G401.6 (cell line): ENCODE measurements around the gene TLE5.
"Not testable (repeated sequence)": the region's sequence is repeated elsewhere in the genome, so short reads cannot be mapped to it uniquely, and the experiment has no call there.

Source experiments
- FAIRE-seq: peaks from 2 replicates; lab custom pipeline; 2012; peaks lifted over from hg19 to GRCh38; lab: Jason Lieb, UNC

Gene TLE5

GRCh38 chr19:3096267-3096901, 34.1 kb upstream of the TLE5 start:
- no peak for FAIRE-seq

DNA sequence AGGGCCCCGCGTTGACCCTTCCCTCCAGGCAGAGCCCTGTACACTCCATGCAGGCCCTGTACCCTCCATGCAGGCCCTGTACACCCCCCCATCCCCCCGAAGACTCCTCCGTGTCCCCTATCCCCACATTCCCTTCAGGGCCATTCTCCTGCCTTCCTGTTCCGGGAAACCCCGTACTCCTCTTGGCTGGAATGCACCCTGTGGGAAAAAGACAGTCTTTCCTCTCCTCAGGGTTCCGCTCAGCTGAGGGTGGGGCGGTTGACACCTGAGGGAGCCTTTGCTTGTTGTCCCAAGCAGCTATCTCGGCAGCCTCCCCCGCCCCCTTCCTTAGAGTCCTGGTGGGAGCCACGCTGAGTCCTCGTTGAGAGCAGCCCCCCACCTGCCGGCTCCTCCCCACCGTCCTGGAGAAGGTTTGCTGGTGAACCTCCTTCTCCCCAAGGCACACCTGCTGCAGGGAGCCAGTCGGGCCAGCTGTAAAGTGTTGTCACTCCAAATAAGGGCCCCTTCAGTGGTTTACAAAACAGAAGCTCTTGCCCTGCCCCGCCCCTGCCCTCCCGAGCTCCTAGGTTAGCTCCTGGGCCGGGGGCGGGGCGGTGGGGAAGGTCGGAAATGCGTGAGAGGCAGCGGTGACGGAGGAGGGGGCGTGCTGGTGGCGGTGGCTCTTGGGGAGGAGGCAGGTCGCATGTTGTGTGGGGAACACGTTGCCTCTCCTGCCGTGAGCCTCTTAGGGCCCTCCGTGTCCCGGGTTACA, 33.3 kb upstream of the TLE5 start:
- FAIRE-seq = no peak

- no peak for FAIRE-seq
Observed at GRCh38 chr19:3094601-3095440, 32.5 kb upstream of the TLE5 start.

DNA sequence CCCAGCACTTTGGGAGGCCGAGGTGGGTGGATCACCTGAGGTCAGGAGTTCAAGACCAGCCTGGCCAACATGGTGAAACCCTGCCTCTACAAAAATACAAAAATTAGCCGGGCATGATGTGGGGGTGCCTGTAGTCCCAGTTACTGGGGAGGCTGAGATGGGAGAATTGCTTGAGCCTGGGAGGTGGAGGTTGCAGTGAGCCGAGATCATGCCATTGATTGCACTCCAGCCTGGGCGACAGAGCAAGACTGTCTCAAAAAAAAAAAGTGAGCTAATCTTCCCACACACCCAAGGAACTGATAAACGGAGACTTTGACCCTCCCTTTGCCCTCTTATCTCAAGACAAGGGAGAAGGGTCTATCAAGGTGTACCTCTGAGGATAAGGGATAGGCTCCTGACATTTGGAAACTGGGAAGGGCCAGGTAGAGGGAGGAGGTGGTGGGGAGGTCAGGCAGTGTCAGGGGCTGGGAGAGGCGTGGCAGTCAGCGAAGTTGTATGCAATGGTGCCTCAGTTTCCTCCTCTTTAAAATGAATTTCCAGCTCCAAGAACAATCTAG, 27.1 kb upstream of the TLE5 start:
- not testable (repeated sequence) for FAIRE-seq

GRCh38 chr19:3087769-3088168, 25.5 kb upstream of the TLE5 start:
- FAIRE-seq = no peak

- no peak for FAIRE-seq
Observed at GRCh38 chr19:3084943-3085342, 22.6 kb upstream of the TLE5 start.

GRCh38 chr19:3083964-3084363, 21.7 kb upstream of the TLE5 start:
- FAIRE-seq = no peak

DNA sequence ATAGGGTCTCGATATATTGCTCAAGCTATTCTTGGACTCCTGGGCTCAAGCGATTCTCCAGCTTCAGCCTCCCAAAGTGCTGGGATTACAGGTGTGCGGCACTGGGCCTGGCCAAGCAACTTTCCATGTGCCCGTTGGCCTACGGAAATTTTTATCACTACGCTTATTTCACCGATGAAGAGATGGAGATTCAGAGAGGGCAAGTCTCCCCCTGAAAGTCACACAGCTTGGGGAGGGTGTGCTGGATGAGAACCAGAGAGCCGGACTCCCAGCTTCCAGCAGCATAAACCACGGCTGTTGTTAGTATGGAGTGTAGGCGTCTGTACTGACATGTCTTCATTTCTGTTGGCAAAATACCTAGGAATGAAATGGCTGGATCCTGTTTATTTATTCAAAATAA, 20.0 kb upstream of the TLE5 start:
- no peak for FAIRE-seq

GRCh38 chr19:3080286-3080685, 18.0 kb upstream of the TLE5 start:
- FAIRE-seq = no peak

- no peak for FAIRE-seq
Observed at GRCh38 chr19:3079578-3079977, 17.3 kb upstream of the TLE5 start.

- FAIRE-seq = no peak
Observed at GRCh38 chr19:3075605-3076431, 13.5 kb upstream of the TLE5 start.

- no peak for FAIRE-seq
Observed at GRCh38 chr19:3073931-3074595, 11.8 kb upstream of the TLE5 start.

GRCh38 chr19:3073159-3073563, 10.9 kb upstream of the TLE5 start:
- no peak for FAIRE-seq

DNA sequence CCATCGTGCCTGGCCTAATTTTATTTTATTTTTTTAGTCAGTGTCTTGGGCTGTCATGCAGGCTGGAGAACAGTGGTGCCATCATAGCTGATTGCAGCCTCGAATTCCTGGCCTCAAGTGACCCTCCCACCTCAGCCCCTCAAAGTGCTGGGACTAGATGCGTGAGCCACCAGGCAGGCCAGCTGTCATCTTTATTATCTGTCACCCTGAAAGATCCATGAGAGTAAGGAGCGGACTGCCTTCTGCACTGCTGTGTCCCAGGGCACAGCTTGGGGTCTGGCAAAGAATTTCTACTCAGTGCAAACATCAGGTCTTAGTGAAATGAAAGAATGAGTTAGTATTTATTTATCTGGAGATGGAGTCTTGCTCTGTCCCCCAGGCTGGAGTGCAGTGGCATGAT, 9.5 kb upstream of the TLE5 start:
- FAIRE-seq = no peak

GRCh38 chr19:3068071-3068470, 5.8 kb upstream of the TLE5 start:
- FAIRE-seq = no peak

DNA sequence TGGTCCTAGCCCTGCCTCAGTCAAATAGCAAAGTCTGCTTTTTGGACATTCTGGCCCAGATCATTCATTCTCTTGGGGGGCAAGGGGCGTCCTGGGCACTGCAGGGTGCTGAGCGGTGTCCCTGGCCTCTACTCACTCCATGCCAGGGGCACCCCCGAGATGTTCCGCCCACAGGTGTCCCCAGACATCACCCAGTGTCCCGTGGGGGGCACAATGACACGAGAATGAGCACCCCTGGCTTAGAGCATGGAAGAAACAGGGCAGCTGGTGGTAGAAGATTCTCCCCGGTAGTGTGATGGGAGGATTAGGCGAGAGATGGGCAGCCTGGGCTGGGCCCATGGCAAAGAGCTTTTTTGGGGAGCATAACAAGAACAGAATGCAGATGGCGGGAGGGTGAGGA, 5.3 kb upstream of the TLE5 start:
- FAIRE-seq = no peak

DNA sequence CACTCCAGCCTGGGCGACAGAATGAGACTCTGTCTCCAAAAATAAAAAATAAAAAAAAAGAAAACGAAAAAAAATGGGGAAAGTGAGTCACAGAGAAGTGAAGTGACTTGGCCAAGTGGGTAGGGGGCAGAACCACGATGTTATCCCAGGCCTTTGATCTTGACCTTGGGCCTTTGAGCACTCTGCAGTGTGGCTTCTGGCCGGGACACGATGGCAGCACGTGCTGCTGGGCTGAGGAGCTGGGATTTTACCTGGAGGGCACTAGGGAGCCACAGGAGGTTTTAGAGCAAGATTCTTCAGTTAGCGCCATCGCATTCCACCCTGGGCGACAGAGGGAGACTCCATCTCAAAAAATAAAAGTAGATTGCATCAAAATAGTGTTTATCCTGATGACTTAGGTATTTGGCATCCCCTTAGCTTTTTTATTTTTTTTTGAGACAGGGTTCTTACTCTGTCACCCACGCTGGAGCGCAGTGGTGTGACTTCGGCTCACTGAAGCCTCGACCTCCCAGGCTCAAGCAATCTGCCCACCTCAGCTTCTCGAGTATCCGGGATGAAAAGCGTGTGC, 4.3 kb upstream of the TLE5 start:
- no peak for FAIRE-seq

DNA sequence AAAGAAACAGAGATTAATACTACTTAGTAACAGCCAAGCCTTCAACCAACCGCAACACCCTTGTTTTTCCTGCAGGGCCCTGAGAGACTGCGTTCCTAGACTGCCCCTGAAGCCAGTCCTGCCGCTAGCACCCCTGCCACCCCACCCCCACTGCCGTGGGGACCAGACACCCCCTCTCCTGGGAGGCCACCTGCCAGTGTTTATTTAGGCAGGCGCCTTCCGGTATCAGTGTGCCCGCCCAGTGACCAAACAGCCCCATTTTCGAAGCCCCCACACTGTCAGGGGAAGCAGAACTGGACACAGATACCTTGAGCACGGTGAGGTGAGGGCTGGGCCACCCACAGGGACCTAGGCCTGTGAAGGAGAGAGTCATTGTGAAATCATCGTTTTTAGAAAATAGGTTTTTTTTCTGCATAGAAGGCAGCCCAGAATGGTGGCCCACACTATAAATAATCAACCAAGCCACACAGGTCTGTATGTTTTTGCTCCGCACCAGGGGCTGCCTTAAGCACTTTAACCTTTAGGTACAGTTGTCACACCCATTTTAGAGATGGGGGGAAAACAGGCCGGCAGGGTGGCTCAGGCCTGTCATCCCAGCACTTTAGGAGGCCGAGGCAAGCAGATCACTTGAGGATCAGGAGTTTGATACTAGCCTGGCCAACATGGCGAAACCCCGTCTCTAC, 3.5 kb upstream of the TLE5 start:
- no peak for FAIRE-seq

DNA sequence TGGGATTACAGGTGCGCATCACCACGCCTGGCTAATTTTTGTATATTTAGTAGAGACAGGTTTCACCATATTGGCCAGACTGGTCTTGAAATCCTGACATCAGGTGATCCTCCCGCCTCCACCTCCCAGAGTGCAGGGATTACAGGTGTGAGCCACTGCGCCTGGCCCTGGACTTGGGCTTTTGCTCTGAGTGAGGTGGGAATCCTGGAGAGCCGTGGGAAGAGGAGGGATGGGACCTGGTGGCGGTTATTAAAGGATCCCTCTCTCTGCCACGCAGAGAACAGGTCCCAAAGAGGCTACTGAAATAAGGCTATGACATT, 1.7 kb upstream of the TLE5 start:
- FAIRE-seq = no peak
